HG03045 (cell line): Measurements from ENCODE around the gene SLC35G1.

Source experiments
- ATAC-seq: cut with Tn5 transposase; IDR thresholded peaks from one replicate; pipeline ENCODE4 v1.9.1; 2021; ENCODE audit warnings: mild to moderate bottlenecking, moderate library complexity; ENCODE audit not compliant: unreplicated experiment

Gene SLC35G1

GRCh38 chr10:93947055-93947454, 53.3 kb downstream of the SLC35G1 start:
- no peak for ATAC-seq

GRCh38 chr10:93947524-93947923, 53.7 kb downstream of the SLC35G1 start:
- no peak for ATAC-seq

- ATAC-seq: no peak
These were observed 58.1 kb downstream of the SLC35G1 start for GRCh38 chr10:93951905-93952304.
